Breast epithelium (tissue), 4 donors: Measurements from ENCODE around the gene OR51B2. TPM values are rescaled to one million over a fixed set of nuclear protein-coding genes. Genes with fewer than 3 reads are reported as not detected.

Source experiments
- DNase-seq, 2 donors: peaks; one replicate each; pipeline ENCODE4 v3.0.0-alpha.2; 2019; ENCODE audit warnings: low spot score in 2 of 2
- H3K27ac ChIP-seq, 2 donors: fragments of 200-600 bp; sonication (generic) in 1 of 2; one replicate each; pipeline ENCODE4 v1.5.1; 2016 to 2019; ENCODE audit warnings: mild to moderate bottlenecking in 1 of 2
- H3K27me3 ChIP-seq, 2 donors: fragments of 200-600 bp; sonication (generic) in 1 of 2; one replicate each; pipeline versions ENCODE4 v1.5.1 to v1.6.0; 2017 to 2019; ENCODE audit warnings: control low read depth in 1 of 2, mild to moderate bottlenecking in 1 of 2
- H3K36me3 ChIP-seq: fragments of 200-600 bp; one replicate; pipeline ENCODE4 v1.5.1; 2019
- H3K4me1 ChIP-seq, 2 donors: fragments of 200-600 bp; sonication (generic); one replicate each; pipeline ENCODE4 v1.5.1; 2016 to 2019; ENCODE audit warnings: control low read depth in 1 of 2
- H3K4me3 ChIP-seq, 3 donors: fragments of 200-600 bp; sonication (generic); 1 replicate in 2 of 3; 2 replicates in 1 of 3; pipeline ENCODE4 v1.5.1; 2016 to 2019; ENCODE audit warnings: mild to moderate bottlenecking in 3 of 3, moderate library complexity in 2 of 3
- H3K9me3 ChIP-seq, 2 donors: fragments of 200-600 bp; sonication (generic) in 1 of 2; one replicate each; pipeline ENCODE4 v1.5.1; 2016 to 2019; ENCODE audit warnings: control low read depth in 1 of 2
- POLR2A ChIP-seq: fragments of 450-650 bp; IDR thresholded peaks from one replicate; pipeline ENCODE4 v1.6.1; 2016; ENCODE audit warnings: antibody characterized with exemption, mild to moderate bottlenecking, moderate library complexity
- POLR2AphosphoS5 ChIP-seq, 3 donors: sonication (generic); formaldehyde crosslinking; IDR thresholded peaks; one replicate each; pipeline ENCODE4 v1.6.1; 2017; ENCODE audit warnings: antibody characterized with exemption in 3 of 3
- intact Hi-C: fragments of 100-400 bp; cut with DNase I; formaldehyde crosslinking; loops from one replicate; pipeline ENCODE4 v1.15.1; 2023; ENCODE audit warnings: low total_unique reads
- total RNA-seq, 3 donors: library from RNA; depleted of rRNA; stranded (reverse); fragments of >200 nt; gene quantifications; one replicate each; pipeline ENCODE4 v1.1.0, GENCODE V29; 2016
- TF ChIP-seq, protein P1 (sequence below), 3 donors: fragments of 450-650 bp; IDR thresholded peaks; one replicate each; pipeline ENCODE4 v1.5.1; 2016 to 2017; ENCODE audit warnings: antibody characterized with exemption in 3 of 3, mild to moderate bottlenecking in 3 of 3, moderate library complexity in 3 of 3

Gene OR51B2
- total RNA-seq, 3 donors from 2014 or later: 1.6 TPM; not detected in 2

DNA sequence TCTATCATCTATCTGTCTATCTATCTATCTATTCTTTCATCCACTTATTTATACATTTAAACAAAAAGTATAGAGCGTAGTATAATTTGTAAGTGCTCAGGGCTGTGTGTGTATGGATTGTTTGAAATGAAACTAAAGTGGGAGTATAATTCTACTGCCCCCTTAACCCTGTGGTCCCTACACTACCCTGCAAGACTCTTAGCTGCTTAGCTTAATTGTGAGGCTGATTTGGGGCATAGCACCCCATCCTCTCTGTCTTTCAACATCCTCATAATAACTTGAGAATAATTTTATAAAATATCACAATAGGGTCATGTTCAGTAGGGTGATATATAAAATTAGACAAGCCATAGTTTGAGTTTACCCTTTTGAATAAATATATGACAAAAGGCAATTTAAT, 34.0 kb downstream of the OR51B2 start:
- Histone ChIP-seq H3K36me3 (no peaks in the 10 kb centered on the region), H3K27me3 (no peaks in the 10 kb centered on the region), H3K4me1 (no peaks in the 10 kb centered on the region), H3K27ac (no peak overlapping the region), H3K9me3 (no peaks in the 10 kb centered on the region), H3K4me3 (no peak overlapping the region)
- DNase-seq: no peak
- intact Hi-C loops: no loop called here
- no peak for TF ChIP-seq POLR2AphosphoS5 (IDR thresholded peaks at IDR 0.05)
- no peak for TF ChIP-seq POLR2A

DNA sequence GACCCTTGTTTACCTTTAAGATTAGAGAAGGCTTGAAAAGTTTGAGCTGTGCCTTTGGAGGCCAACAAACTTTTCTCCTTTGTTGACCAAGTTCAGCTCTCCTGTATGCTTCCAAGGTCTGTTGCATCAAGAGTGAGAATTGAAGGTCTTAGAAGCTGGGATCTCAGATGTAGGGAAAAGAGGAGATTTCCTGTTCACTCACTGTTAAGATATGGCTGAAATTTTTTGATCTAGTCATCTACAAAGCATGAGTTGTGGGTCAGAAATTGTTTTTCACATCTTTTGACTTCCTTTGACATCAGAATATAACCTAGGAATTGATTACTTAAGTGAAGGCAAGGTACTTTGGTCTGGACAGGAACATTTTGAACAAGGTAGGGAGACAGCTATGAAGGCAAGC, 34.4 kb downstream of the OR51B2 start:
- Histone ChIP-seq H3K4me1 (no peaks in the 10 kb centered on the region), H3K36me3 (no peaks in the 10 kb centered on the region), H3K9me3 (no peaks in the 10 kb centered on the region), H3K27ac (no peak overlapping the region), H3K4me3 (no peak overlapping the region), H3K27me3 (no peaks in the 10 kb centered on the region)
- no peak for DNase-seq
- TF ChIP-seq, protein P1, sequence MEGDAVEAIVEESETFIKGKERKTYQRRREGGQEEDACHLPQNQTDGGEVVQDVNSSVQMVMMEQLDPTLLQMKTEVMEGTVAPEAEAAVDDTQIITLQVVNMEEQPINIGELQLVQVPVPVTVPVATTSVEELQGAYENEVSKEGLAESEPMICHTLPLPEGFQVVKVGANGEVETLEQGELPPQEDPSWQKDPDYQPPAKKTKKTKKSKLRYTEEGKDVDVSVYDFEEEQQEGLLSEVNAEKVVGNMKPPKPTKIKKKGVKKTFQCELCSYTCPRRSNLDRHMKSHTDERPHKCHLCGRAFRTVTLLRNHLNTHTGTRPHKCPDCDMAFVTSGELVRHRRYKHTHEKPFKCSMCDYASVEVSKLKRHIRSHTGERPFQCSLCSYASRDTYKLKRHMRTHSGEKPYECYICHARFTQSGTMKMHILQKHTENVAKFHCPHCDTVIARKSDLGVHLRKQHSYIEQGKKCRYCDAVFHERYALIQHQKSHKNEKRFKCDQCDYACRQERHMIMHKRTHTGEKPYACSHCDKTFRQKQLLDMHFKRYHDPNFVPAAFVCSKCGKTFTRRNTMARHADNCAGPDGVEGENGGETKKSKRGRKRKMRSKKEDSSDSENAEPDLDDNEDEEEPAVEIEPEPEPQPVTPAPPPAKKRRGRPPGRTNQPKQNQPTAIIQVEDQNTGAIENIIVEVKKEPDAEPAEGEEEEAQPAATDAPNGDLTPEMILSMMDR (IDR thresholded peaks at IDR 0.05): no peak
- TF ChIP-seq POLR2AphosphoS5 (IDR thresholded peaks at IDR 0.05) (no peak), POLR2A (no peak)
- intact Hi-C loops: no loop called here

DNA sequence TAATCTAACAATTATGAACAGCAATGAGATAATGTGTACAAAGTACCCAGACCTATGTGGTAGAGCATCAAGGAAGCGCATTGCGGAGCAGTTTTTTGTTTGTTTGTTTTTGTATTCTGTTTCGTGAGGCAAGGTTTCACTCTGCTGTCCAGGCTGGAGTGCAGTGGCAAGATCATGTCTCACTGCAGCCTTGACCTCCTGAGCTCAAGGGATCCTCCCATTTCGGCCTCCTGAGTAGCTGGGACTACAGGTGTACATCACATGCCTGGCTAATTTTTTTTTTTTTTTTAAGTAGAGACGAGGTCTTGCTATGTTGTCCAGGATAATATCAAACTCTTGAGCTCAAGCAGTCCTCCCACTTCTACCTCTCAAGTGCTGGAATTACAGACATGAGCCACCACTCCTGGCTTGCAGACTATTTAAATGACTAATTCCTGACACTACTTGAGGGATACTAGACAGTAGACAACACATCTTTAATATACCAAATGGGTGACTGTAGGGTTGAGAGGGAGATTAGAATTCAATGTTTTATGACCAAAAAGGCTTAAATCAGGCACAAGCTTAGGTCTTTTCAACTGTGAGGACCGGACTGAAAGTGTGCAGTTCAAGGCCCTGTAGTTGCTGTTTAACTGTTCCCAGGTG, 35.1 kb downstream of the OR51B2 start:
- no peak for DNase-seq
- Histone ChIP-seq H3K27me3 (no peaks in the 10 kb centered on the region), H3K4me1 (no peaks in the 10 kb centered on the region), H3K36me3 (no peaks in the 10 kb centered on the region), H3K4me3 (no peak overlapping the region), H3K27ac (no peak overlapping the region), H3K9me3 (no peaks in the 10 kb centered on the region)
- TF ChIP-seq POLR2AphosphoS5 (IDR thresholded peaks at IDR 0.05) (no peak), POLR2A (no peak)
- TF ChIP-seq, protein P1 (IDR thresholded peaks at IDR 0.05): no peak
- intact Hi-C loops: no loop called here

DNA sequence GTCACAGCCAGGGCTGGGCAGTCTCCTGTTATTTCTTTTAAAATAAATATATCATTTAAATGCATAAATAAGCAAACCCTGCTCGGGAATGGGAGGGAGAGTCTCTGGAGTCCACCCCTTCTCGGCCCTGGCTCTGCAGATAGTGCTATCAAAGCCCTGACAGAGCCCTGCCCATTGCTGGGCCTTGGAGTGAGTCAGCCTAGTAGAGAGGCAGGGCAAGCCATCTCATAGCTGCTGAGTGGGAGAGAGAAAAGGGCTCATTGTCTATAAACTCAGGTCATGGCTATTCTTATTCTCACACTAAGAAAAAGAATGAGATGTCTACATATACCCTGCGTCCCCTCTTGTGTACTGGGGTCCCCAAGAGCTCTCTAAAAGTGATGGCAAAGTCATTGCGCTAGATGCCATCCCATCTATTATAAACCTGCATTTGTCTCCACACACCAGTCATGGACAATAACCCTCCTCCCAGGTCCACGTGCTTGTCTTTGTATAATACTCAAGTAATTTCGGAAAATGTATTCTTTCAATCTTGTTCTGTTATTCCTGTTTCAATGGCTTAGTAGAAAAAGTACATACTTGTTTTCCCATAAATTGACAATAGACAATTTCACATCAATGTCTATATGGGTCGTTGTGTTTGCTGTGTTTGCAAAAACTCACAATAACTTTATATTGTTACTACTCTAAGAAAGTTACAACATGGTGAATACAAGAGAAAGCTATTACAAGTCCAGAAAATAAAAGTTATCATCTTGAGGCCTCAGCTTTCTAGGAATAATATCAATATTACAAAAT, 35.8 kb downstream of the OR51B2 start:
- Histone ChIP-seq H3K27me3 (no peaks in the 10 kb centered on the region), H3K9me3 (no peaks in the 10 kb centered on the region), H3K36me3 (no peaks in the 10 kb centered on the region), H3K4me1 (no peaks in the 10 kb centered on the region), H3K4me3 (no peak overlapping the region), H3K27ac (no peak overlapping the region)
- intact Hi-C loops: no loop called here
- DNase-seq: no peak
- TF ChIP-seq, protein P1 (IDR thresholded peaks at IDR 0.05): no peak
- TF ChIP-seq POLR2AphosphoS5 (IDR thresholded peaks at IDR 0.05) (no peak), POLR2A (no peak)

DNA sequence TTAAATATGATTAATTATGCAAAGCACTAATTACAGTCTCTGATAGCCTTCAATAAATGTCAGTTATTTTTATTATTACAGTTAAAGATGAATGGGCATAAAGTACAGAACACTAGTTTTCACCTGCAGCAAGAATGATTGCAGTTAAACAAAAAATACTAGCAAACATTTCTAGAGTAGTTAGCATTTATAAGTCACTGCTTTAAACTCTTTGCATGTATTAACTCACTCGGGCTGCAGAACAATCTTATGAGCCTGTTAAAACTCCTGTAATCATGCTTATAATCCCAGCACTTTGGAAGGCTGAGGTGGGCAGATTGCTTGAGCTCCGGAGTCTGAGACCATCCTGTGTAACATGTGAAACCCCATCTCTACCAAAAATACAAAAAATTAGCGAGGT, 37.2 kb downstream of the OR51B2 start:
- Histone ChIP-seq H3K4me3 (no peak overlapping the region), H3K27me3 (no peaks in the 10 kb centered on the region), H3K27ac (no peak overlapping the region), H3K9me3 (no peaks in the 10 kb centered on the region), H3K36me3 (no peaks in the 10 kb centered on the region), H3K4me1 (no peaks in the 10 kb centered on the region)
- no peak for DNase-seq
- intact Hi-C loops: no loop called here
- TF ChIP-seq, protein P1 (IDR thresholded peaks at IDR 0.05): no peak
- TF ChIP-seq POLR2AphosphoS5 (IDR thresholded peaks at IDR 0.05) (no peak), POLR2A (no peak)
